Measurements from ENCODE around the gene KCTD11.

The KCTD11 gene

DNA sequence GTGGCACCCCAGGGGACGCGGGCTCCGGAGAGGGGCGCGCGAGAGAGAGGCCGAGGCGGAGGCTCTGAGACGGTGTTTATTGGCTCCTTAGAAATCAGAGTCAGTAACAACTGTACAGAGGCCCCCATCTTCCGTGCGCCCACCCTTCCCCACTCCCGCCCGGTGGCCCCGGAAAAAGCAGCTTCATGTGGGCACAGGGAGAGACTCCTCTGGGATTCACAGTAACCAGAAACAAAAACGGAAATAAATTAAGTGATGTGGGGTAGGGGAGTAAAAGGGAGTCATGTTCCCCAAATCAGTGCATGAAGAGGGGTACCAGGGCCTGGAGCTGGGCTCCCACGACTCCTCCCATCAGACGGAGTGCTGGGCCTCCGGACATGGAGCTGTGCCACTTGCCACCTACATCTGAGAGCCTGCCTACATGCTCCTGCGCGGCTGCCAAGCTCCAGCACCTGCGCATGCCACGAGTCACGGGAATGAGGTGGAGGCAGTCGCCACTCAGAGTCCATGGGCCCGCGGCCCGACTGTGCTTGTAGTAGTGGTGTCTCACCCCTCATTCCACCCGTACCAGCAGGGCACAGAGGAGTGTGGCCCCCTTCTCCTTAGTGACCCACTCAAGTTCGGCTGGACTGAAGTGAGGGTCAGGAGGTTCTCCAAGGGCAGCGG is 36.3 kb upstream of the KCTD11 start:
- DNase-seq (ENCODE audit: low read depth): no peak

DNA sequence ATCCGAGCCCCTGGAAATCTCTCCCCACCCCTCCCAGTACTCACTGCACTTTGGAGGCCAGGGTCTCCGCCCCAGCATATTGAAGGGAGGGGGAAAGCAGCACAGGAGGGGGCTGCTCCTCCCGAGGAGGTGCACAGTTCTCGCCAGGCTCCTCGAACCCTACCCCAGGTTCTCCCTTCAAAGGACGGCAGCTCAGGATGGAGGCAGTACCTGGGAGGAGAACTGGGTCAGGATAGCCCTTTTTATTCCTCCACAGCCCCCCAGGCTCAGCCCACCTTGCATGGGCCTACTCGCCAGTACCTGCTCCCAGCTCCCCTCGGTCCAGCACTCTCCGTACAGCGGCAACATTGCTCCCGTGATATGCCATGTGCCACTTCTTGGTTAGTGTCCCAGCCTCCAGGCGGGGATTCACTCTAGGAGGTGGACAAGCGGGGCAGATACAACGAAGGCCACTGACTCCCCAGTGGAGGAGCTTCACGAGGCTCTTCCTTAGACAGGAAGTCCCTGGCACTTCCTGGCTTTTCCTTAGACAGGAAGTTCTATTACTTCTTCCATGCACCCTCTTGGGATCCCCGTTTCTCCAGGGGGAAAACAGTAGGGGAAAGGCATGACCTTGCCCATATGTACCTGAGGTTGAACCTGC is 34.7 kb upstream of the KCTD11 start:
- TF ChIP-seq, protein P1, sequence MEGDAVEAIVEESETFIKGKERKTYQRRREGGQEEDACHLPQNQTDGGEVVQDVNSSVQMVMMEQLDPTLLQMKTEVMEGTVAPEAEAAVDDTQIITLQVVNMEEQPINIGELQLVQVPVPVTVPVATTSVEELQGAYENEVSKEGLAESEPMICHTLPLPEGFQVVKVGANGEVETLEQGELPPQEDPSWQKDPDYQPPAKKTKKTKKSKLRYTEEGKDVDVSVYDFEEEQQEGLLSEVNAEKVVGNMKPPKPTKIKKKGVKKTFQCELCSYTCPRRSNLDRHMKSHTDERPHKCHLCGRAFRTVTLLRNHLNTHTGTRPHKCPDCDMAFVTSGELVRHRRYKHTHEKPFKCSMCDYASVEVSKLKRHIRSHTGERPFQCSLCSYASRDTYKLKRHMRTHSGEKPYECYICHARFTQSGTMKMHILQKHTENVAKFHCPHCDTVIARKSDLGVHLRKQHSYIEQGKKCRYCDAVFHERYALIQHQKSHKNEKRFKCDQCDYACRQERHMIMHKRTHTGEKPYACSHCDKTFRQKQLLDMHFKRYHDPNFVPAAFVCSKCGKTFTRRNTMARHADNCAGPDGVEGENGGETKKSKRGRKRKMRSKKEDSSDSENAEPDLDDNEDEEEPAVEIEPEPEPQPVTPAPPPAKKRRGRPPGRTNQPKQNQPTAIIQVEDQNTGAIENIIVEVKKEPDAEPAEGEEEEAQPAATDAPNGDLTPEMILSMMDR (conservative IDR thresholded peaks at IDR 0.05; ENCODE audit: low read depth, low read length): no peak
- no peak overlapping the region for H3K4me3 ChIP-seq (ENCODE audit: low read length)
- no peak for DNase-seq (ENCODE audit: low read depth)

More for the DNA sequence above, 36.3 kb upstream of the KCTD11 start:
- H3K4me3 ChIP-seq (ENCODE audit: low read length): peak overlapping the region; percentile 77
- TF ChIP-seq, protein P1 (conservative IDR thresholded peaks at IDR 0.05; ENCODE audit: low read depth, low read length): no peak

- TF ChIP-seq, protein P1 (conservative IDR thresholded peaks at IDR 0.05; ENCODE audit: low read depth, low read length): no peak
- DNase-seq (ENCODE audit: low read depth): no peak
- H3K4me3 ChIP-seq (ENCODE audit: low read length): no peak overlapping the region
Measured at GRCh38 chr17:7318121-7318860, 33.7 kb upstream of the KCTD11 start.

- no peak overlapping the region for H3K4me3 ChIP-seq (ENCODE audit: low read length)
- TF ChIP-seq, protein P1 (conservative IDR thresholded peaks at IDR 0.05; ENCODE audit: low read depth, low read length): no peak
- no peak for DNase-seq (ENCODE audit: low read depth)
Measured at GRCh38 chr17:7321466-7321865, 30.5 kb upstream of the KCTD11 start.

- DNase-seq (ENCODE audit: low read depth): no peak
- TF ChIP-seq, protein P1 (conservative IDR thresholded peaks at IDR 0.05; ENCODE audit: low read depth, low read length): no peak
- H3K4me3 ChIP-seq (ENCODE audit: low read length): no peak overlapping the region
Measured at GRCh38 chr17:7322520-7323194, 29.3 kb upstream of the KCTD11 start.

- TF ChIP-seq, protein P1 (conservative IDR thresholded peaks at IDR 0.05; ENCODE audit: low read depth, low read length): peak; percentile 96
- no peak for DNase-seq (ENCODE audit: low read depth)
- no peak overlapping the region for H3K4me3 ChIP-seq (ENCODE audit: low read length)
Measured at GRCh38 chr17:7323731-7324437, 28.1 kb upstream of the KCTD11 start.
